Measurements from ENCODE around the gene VSX2. TPM values are rescaled to one million over a fixed set of nuclear protein-coding genes. Genes with fewer than 3 reads are reported as not detected.

Gene VSX2
- total RNA-seq, 1 donor from 2014 or later = not detected

DNA sequence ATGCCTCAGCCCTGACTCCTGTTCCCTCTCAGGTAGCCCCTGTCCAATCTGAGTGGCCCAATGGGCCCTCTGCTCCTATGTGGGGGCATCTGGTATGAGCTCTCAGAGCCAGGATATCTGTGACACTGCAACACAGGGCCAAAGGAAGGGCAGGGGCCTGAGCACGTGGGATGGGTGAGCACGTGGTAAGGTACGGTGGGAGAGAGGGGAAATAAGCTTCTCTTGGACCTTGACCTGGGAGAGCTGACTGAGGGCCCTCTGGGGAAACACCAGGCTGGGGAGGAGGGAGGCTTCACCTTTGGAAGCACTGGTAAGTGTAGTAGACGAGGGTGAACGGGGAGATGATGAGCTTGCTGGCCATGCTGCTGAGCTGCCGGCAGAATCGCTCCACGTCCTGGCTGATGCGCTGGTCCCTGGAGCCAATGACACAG lies 56.8 kb downstream of the VSX2 start:
- Histone ChIP-seq H3K4me3 (ENCODE audit: low read length in 3 of 3) (no peak overlapping the region), H3K27ac (ENCODE audit: low read depth, low read length) (no peak overlapping the region), H3K4me1 (ENCODE audit: control insufficient read depth in 3 of 3, insufficient read depth in 3 of 3, low read length in 3 of 3) (peaks cover 7 to 25% (median 20%) of the 10 kb centered on the region in 3 donors), H3K9ac (ENCODE audit: low read depth in 1 of 3, low read length in 3 of 3) (no peak overlapping the region), H3K27me3 (ENCODE audit: control insufficient read depth in 3 of 3, insufficient read depth in 3 of 3, low read length in 3 of 3) (no peaks in the 10 kb centered on the region), H3K36me3 (ENCODE audit: control insufficient read depth in 3 of 3, insufficient read depth in 3 of 3, low read length in 3 of 3) (peaks cover 50 to 70% (median 65%) of the 10 kb centered on the region in 3 donors), H3K9me3 (ENCODE audit: control insufficient read depth in 3 of 3, low read length in 3 of 3) (no peaks in the 10 kb centered on the region)

DNA sequence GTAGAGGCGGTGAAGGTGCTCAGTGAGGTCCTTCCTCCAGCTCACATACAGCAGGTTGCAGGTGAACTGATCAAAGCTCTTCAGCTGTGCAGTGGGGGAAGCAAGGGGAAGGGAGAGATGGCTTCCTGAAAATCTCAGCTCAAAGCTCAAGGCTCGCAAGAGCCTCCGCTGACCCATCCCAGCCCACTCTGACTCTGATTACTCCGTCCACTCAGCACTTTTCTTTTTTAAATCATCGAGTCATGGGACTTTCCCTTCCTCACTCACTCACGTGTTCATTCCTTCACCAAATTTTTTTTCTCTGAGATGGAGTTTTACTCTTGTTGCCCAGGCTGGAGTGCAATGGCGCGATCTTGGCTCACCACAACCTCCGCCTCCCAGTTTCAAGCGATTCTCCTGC lies 58.7 kb downstream of the VSX2 start:
- Histone ChIP-seq H3K4me1 (ENCODE audit: control insufficient read depth in 3 of 3, insufficient read depth in 3 of 3, low read length in 3 of 3) (peaks cover 6 to 19% (median 14%) of the 10 kb centered on the region in 3 donors), H3K9me3 (ENCODE audit: control insufficient read depth in 3 of 3, low read length in 3 of 3) (no peaks in the 10 kb centered on the region), H3K4me3 (ENCODE audit: low read length in 3 of 3) (no peak overlapping the region), H3K27me3 (ENCODE audit: control insufficient read depth in 3 of 3, insufficient read depth in 3 of 3, low read length in 3 of 3) (no peaks in the 10 kb centered on the region), H3K9ac (ENCODE audit: low read depth in 1 of 3, low read length in 3 of 3) (no peak overlapping the region), H3K36me3 (ENCODE audit: control insufficient read depth in 3 of 3, insufficient read depth in 3 of 3, low read length in 3 of 3) (peaks cover 39 to 51% (median 48%) of the 10 kb centered on the region in 3 donors), H3K27ac (ENCODE audit: low read depth, low read length) (no peak overlapping the region)

DNA sequence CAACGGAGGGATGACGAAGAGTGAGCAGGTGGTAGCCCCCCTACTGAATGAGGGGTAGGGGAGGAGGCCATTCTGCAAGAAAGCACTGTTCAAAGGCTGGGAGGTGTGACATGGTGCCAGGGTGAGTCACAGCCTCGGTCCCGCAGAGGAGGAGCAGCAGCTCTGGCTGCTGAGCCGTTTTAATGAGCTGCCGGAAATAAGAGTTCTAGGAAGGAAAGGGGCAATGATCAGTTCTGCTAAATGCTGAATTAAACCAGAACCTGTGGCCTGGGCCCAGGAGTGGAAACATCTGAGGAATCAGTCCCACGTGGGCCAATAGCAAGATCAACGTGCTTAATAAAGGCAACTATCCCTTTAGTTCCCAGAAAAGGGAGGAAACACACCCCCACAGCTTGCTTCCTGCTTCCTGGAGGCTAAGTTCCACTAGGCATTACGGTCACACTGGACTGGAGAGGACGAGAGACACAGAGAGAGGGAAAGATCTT lies 59.9 kb downstream of the VSX2 start:
- Histone ChIP-seq H3K4me1 (ENCODE audit: control insufficient read depth in 3 of 3, insufficient read depth in 3 of 3, low read length in 3 of 3) (peaks cover 6 to 22% (median 16%) of the 10 kb centered on the region in 3 donors), H3K4me3 (ENCODE audit: low read length in 3 of 3) (no peak overlapping the region), H3K36me3 (ENCODE audit: control insufficient read depth in 3 of 3, insufficient read depth in 3 of 3, low read length in 3 of 3) (peaks cover 39 to 47% (median 46%) of the 10 kb centered on the region in 3 donors), H3K9ac (ENCODE audit: low read depth in 1 of 3, low read length in 3 of 3) (no peak overlapping the region), H3K9me3 (ENCODE audit: control insufficient read depth in 3 of 3, low read length in 3 of 3) (no peaks in the 10 kb centered on the region), H3K27me3 (ENCODE audit: control insufficient read depth in 3 of 3, insufficient read depth in 3 of 3, low read length in 3 of 3) (no peaks in the 10 kb centered on the region), H3K27ac (ENCODE audit: low read depth, low read length) (peak overlapping the region; percentile 83)

DNA sequence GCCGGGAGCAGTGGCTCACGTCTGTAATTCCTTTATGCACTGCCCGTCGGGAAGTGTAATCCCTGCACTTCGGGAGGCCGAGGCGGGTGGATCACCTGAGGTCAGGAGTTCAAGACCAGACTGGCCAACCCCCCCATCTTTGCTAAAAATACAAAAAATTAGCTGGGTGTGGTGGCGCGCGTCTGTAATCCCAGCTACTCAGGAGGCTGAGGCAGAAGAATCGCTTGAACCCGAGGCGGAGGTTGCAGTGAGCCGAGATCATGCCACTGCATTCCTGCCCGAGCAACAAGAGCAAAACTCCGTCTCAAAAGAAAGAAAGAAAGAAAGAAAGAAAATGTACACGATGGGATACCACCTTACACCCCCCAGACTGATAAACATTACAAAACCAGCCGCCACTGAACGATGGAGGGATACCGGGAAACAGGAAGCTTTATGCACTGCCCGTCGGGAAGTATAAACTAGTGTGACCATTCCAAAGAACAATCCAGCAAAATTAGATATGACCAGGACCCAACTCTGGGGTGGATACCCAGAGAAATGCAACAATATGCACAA lies 62.4 kb downstream of the VSX2 start:
- H3K4me3 ChIP-seq (ENCODE audit: low read length in 3 of 3) = peak overlapping the region; percentile 86 to 91 (median 88)
- H3K27ac ChIP-seq (ENCODE audit: low read depth, low read length) = peak overlapping the region; percentile 91
- H3K27me3 ChIP-seq (ENCODE audit: control insufficient read depth in 3 of 3, insufficient read depth in 3 of 3, low read length in 3 of 3) = no peaks in the 10 kb centered on the region
- H3K9me3 ChIP-seq (ENCODE audit: control insufficient read depth in 3 of 3, low read length in 3 of 3) = no peaks in the 10 kb centered on the region
- peaks cover 6 to 22% (median 16%) of the 10 kb centered on the region in 3 donors for H3K4me1 ChIP-seq (ENCODE audit: control insufficient read depth in 3 of 3, insufficient read depth in 3 of 3, low read length in 3 of 3)
- H3K36me3 ChIP-seq (ENCODE audit: control insufficient read depth in 3 of 3, insufficient read depth in 3 of 3, low read length in 3 of 3) = peaks cover 17 to 24% (median 22%) of the 10 kb centered on the region in 3 donors
- H3K9ac ChIP-seq (ENCODE audit: low read depth in 1 of 3, low read length in 3 of 3) = peak overlapping the region; percentile 90 to 96 (median 94)

DNA sequence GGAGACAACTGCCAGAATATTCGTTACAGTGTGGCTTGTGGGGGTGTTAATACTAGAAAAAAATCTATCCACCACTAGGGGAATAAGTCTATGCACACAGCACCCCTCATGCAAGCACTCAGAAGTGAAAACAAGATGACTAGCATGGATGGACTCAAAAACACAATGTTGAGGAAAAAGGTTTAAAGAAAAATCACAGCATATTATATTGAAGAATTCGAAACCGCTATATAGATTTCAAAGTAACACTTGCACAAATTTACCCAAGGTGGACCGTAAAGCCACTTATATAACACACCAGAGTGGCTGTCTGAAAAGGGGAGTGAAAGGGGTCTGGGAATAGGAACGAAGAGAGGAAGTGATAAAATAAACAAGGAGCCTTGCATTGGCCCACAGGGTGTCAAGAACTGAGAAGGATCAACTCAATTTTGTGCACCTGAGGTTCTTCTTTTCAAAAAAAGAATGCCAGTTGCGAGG lies 62.9 kb downstream of the VSX2 start:
- H3K9me3 ChIP-seq (ENCODE audit: control insufficient read depth in 3 of 3, low read length in 3 of 3) = no peaks in the 10 kb centered on the region
- H3K4me3 ChIP-seq (ENCODE audit: low read length in 3 of 3) = peak overlapping the region; percentile 86 to 91 (median 88)
- H3K4me1 ChIP-seq (ENCODE audit: control insufficient read depth in 3 of 3, insufficient read depth in 3 of 3, low read length in 3 of 3) = peaks cover 6 to 22% (median 16%) of the 10 kb centered on the region in 3 donors
- peak overlapping the region; percentile 90 to 96 (median 94) for H3K9ac ChIP-seq (ENCODE audit: low read depth in 1 of 3, low read length in 3 of 3)
- peaks cover 14 to 19% (median 17%) of the 10 kb centered on the region in 3 donors for H3K36me3 ChIP-seq (ENCODE audit: control insufficient read depth in 3 of 3, insufficient read depth in 3 of 3, low read length in 3 of 3)
- no peaks in the 10 kb centered on the region for H3K27me3 ChIP-seq (ENCODE audit: control insufficient read depth in 3 of 3, insufficient read depth in 3 of 3, low read length in 3 of 3)
- H3K27ac ChIP-seq (ENCODE audit: low read depth, low read length) = peak overlapping the region; percentile 91

DNA sequence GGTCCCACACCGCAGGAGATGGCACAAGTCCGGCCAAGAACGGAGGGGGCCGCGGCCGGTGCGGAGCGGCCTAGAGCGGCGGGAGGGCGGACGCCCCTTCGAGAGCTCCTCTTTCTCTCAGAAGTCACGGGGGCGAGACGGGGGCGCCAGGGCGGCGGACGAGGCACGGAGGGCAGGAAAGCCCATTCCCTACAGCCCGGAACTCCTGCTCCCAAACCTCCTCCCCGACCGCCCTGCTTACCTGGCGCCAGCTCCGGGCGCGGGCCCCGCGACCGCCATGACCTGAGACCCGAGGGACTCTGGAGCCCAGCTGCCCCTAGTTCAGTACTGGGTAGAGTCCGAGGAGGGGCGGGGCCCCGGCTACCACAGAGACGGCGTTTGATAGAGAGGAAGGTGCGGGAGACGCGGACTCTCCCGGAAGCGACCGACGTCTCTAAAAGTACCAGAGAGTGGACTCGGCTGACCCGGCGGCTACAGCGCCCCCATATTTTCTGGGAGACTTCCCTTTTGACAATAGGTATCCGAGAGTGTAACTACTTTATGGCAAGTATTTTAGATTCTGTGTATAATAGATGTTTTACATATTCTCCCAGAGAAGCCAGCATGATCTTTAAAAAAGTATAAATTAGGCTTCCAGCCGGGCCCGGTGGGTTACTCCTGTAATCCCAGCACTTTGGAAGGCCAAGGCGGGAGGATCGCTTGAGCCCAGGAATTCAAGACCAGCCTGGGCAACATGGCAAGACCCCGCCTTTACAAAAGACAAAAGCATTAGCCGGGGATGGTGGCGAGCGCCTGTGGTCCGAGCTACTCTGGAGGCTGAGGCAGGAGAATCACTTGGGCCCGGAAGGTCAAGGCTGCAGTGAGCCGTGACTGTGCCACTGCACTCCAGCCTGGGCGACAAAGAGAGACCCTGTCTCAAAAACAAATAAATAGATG lies 63.7 kb downstream of the VSX2 start, which contains the start of gene ABCD4:
Gene ABCD4, minus strand, starts transcription at position 301 of the 936 bp plus-strand sequence. Its CDS starts 22 bp downstream, at position 279.
- H3K27me3 ChIP-seq (ENCODE audit: control insufficient read depth in 3 of 3, insufficient read depth in 3 of 3, low read length in 3 of 3) = no peaks in the 10 kb centered on the region
- no peaks in the 10 kb centered on the region for H3K9me3 ChIP-seq (ENCODE audit: control insufficient read depth in 3 of 3, low read length in 3 of 3)
- peak within 1 kb of the TSS; percentile 86 to 91 (median 88) for H3K4me3 ChIP-seq (ENCODE audit: low read length in 3 of 3)
- H3K9ac ChIP-seq (ENCODE audit: low read depth in 1 of 3, low read length in 3 of 3) = peak within 1 kb of the TSS; percentile 90 to 96 (median 94)
- H3K27ac ChIP-seq (ENCODE audit: low read depth, low read length) = peak within 1 kb of the TSS; percentile 91
- H3K36me3 ChIP-seq (ENCODE audit: control insufficient read depth in 3 of 3, insufficient read depth in 3 of 3, low read length in 3 of 3) = peaks cover 7 to 11% (median 11%) of the 10 kb centered on the region in 3 donors
- H3K4me1 ChIP-seq (ENCODE audit: control insufficient read depth in 3 of 3, insufficient read depth in 3 of 3, low read length in 3 of 3) = peaks cover 6 to 22% (median 16%) of the 10 kb centered on the region in 3 donors

DNA sequence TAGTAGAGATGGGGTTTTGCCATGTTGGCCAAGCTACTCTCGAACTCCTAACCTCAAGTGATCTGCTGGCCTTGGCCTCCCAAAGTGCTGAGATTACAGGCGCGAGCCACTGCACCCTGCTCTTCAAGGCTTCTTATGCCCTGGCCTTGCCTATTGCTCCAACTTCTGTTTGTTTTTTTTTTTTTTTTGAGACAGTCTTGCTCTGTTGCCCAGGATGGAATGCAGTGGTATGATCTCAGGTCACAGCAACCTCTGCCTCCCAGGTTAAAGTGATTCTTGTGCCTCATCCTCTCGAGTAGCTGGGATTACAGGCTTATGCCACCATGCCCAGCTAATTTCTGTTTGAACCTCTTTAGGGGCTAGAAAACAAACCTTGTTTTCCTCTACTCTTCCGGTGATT lies 69.4 kb downstream of the VSX2 start:
- Histone ChIP-seq H3K9ac (ENCODE audit: low read depth in 1 of 3, low read length in 3 of 3) (no peak overlapping the region), H3K27me3 (ENCODE audit: control insufficient read depth in 3 of 3, insufficient read depth in 3 of 3, low read length in 3 of 3) (no peaks in the 10 kb centered on the region), H3K4me3 (ENCODE audit: low read length in 3 of 3) (no peak overlapping the region), H3K27ac (ENCODE audit: low read depth, low read length) (no peak overlapping the region), H3K9me3 (ENCODE audit: control insufficient read depth in 3 of 3, low read length in 3 of 3) (no peaks in the 10 kb centered on the region), H3K36me3 (ENCODE audit: control insufficient read depth in 3 of 3, insufficient read depth in 3 of 3, low read length in 3 of 3) (no peaks in the 10 kb centered on the region), H3K4me1 (ENCODE audit: control insufficient read depth in 3 of 3, insufficient read depth in 3 of 3, low read length in 3 of 3) (peaks cover 0 to 4% (median 0%) of the 10 kb centered on the region in 3 donors)

DNA sequence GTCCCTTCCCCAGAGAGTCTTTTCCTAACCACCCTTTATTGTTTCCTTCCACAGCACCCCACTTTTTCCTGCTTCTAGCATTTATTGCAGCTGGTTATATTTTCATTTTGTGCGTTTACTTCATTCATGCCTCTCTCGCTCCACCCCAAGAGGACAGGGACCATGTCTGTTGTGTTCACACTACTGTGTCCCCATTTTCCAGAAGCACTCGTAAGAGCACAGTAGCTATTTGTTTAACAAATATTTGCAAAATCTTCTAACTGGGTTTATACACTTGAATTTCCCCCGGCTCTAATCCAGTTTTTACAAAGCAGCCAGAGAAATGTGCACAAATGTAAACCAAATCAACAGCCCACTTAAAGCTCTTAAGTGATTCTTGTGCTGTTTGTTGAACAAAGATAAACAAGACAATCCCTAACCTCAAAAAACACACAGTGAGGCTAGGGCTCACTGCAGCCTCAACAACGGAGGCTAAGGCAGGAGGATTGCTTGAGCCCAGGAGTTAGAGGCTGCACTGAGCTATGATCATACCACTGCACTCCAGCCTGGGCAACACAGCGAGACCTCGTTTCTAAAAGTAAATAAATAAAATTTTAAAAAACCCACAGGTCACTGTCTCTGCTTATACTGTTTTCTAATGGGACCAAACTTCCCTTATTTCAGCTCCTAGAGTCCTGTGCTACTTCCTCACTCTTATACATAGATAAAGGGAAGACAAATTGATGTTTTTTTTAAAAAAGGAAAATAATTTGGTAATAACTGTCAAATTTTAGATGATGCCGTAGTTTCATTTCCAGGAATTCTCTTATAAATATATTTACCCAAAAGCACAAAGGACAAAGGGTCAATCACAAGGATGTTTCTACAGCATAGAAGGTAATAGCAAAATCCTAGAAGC lies 70.1 kb downstream of the VSX2 start:
- no peaks in the 10 kb centered on the region for H3K9me3 ChIP-seq (ENCODE audit: control insufficient read depth in 3 of 3, low read length in 3 of 3)
- peaks cover 0 to 4% (median 0%) of the 10 kb centered on the region in 3 donors for H3K4me1 ChIP-seq (ENCODE audit: control insufficient read depth in 3 of 3, insufficient read depth in 3 of 3, low read length in 3 of 3)
- no peaks in the 10 kb centered on the region for H3K36me3 ChIP-seq (ENCODE audit: control insufficient read depth in 3 of 3, insufficient read depth in 3 of 3, low read length in 3 of 3)
- H3K27ac ChIP-seq (ENCODE audit: low read depth, low read length) = no peak overlapping the region
- H3K9ac ChIP-seq (ENCODE audit: low read depth in 1 of 3, low read length in 3 of 3) = no peak overlapping the region
- no peaks in the 10 kb centered on the region for H3K27me3 ChIP-seq (ENCODE audit: control insufficient read depth in 3 of 3, insufficient read depth in 3 of 3, low read length in 3 of 3)
- no peak overlapping the region for H3K4me3 ChIP-seq (ENCODE audit: low read length in 3 of 3)

DNA sequence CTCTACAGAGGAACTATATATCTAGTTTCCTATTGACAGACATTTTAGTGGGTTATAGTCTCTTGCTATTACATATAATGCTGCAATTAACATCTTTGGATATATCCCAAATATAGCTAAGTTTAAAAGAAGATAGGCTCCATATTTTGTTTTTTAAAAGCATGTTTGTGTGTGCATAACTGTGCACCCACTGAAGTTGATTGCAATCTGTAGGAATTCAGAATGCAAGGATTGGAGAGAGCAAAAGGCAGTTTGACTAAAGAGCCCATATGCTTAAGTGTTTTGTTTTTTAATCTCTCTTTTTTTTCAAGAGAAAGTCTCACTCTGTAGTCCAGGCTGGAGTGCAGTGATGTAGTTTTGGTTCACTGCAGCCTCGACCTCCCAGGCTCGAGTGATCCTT lies 72.9 kb downstream of the VSX2 start:
- Histone ChIP-seq H3K4me3 (ENCODE audit: low read length in 3 of 3) (no peak overlapping the region), H3K4me1 (ENCODE audit: control insufficient read depth in 3 of 3, insufficient read depth in 3 of 3, low read length in 3 of 3) (peaks cover 0 to 4% (median 0%) of the 10 kb centered on the region in 3 donors), H3K27me3 (ENCODE audit: control insufficient read depth in 3 of 3, insufficient read depth in 3 of 3, low read length in 3 of 3) (no peaks in the 10 kb centered on the region), H3K9me3 (ENCODE audit: control insufficient read depth in 3 of 3, low read length in 3 of 3) (no peaks in the 10 kb centered on the region), H3K36me3 (ENCODE audit: control insufficient read depth in 3 of 3, insufficient read depth in 3 of 3, low read length in 3 of 3) (no peaks in the 10 kb centered on the region), H3K9ac (ENCODE audit: low read depth in 1 of 3, low read length in 3 of 3) (no peak overlapping the region), H3K27ac (ENCODE audit: low read depth, low read length) (no peak overlapping the region)

Measured in skeletal muscle tissue (tissue), 4 donors.